ENCODE measurements around the gene KLK14. TPM values are rescaled to one million over a fixed set of nuclear protein-coding genes. Genes with fewer than 3 reads are reported as not detected.

KLK14 gene
- total RNA-seq, 2 experiments from 2014 or later: 0.35 to 0.67 TPM

DNA sequence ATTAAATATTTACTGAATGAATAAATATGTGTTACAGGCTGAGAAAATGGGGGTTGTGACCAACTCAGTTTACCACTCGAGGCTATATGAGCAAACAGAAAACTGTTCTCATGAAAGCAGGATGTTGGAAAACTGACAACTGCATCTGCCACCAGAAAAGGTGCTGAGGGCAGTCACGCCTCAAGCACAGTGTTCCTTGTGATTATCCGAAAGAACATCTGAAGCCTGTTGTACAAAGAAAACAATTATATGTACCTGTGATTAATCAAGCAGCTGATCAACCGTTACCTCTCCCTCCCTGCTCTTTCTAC lies 11.6 kb downstream of the KLK14 start:
- no peak for DNase-seq
- H3K27me3 Mint-ChIP-seq: peaks cover 33% of the 10 kb centered on the region
- POLR2A ChIA-PET: no interaction called here
- H3K4me1 Mint-ChIP-seq: no peaks in the 10 kb centered on the region
- H3K4me3 Mint-ChIP-seq: no peak overlapping the region
- H3K36me3 Mint-ChIP-seq (ENCODE audit: low read depth): no peaks in the 10 kb centered on the region
- H3K9me3 Mint-ChIP-seq: no peaks in the 10 kb centered on the region
- CTCF ChIA-PET: no interaction called here
- H3K27ac Mint-ChIP-seq: no peak overlapping the region

DNA sequence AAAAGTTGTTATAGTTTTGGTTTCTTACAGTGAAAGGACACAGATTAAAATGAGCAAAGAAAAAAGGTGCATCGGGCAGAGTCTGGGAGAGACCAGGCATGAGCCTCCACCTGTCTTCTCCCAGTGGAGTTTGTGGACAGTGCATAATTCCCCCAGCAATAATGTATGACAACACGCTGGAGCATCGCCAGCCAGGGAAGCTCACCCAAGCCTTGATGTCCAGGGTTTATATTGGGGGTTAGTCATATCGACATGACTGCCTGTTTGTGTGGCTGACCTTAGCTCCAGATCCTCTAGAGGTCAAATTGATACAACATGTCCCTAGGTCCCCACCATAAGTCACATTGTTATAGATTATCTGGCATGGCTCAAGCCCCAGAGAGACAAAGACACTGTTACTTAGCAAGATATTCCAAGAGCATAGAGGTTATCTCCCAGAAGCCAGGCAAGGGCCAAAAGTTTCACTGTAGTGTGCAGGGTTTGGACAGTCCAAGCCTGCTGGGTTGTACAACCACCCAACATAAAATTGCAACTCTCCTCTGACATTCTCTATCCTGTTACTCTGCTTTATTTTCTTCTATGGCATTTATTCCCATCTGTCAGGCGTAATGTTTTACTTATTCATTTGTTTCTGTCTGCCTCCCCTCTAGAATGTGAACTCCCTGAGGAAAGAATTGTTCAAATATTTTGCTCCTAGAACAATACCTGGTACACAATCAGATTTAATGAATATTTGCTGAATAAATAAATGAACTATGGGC lies 12.2 kb downstream of the KLK14 start:
- no peak for DNase-seq
- H3K27ac Mint-ChIP-seq: no peak overlapping the region
- POLR2A ChIA-PET: no interaction called here
- H3K4me3 Mint-ChIP-seq: no peak overlapping the region
- no peaks in the 10 kb centered on the region for H3K9me3 Mint-ChIP-seq
- CTCF ChIA-PET: no interaction called here
- H3K27me3 Mint-ChIP-seq: peaks cover 36% of the 10 kb centered on the region
- no peaks in the 10 kb centered on the region for H3K36me3 Mint-ChIP-seq (ENCODE audit: low read depth)
- peaks cover 3% of the 10 kb centered on the region for H3K4me1 Mint-ChIP-seq

GRCh38 chr19:51066393-51067186 lies 16.1 kb downstream of the KLK14 start:
- no peak for DNase-seq
- Mint-ChIP-seq H3K4me1 (peaks cover 3% of the 10 kb centered on the region), H3K27ac (no peak overlapping the region), H3K27me3 (peaks cover 25% of the 10 kb centered on the region), H3K36me3 (ENCODE audit: low read depth) (no peaks in the 10 kb centered on the region), H3K9me3 (no peaks in the 10 kb centered on the region), H3K4me3 (no peak overlapping the region)
- ChIA-PET CTCF (interaction anchor here (0.6 to 1.0 kb wide), 2 partner anchors 34 to 157 kb away, joined by 3 read pairs; no protein-coding TSS in a partner anchor), POLR2A (no interaction called here)

GRCh38 chr19:51065221-51065960 lies 17.3 kb downstream of the KLK14 start:
- Mint-ChIP-seq H3K27me3 (peaks cover 30% of the 10 kb centered on the region), H3K27ac (no peak overlapping the region), H3K4me3 (no peak overlapping the region), H3K9me3 (no peaks in the 10 kb centered on the region), H3K36me3 (ENCODE audit: low read depth) (no peaks in the 10 kb centered on the region), H3K4me1 (peaks cover 3% of the 10 kb centered on the region)
- ChIA-PET POLR2A (no interaction called here), CTCF (interaction anchor here (0.6 kb wide), 1 partner anchor 158 kb away, joined by 3 read pairs; no protein-coding TSS in a partner anchor)
- DNase-seq: no peak

DNA sequence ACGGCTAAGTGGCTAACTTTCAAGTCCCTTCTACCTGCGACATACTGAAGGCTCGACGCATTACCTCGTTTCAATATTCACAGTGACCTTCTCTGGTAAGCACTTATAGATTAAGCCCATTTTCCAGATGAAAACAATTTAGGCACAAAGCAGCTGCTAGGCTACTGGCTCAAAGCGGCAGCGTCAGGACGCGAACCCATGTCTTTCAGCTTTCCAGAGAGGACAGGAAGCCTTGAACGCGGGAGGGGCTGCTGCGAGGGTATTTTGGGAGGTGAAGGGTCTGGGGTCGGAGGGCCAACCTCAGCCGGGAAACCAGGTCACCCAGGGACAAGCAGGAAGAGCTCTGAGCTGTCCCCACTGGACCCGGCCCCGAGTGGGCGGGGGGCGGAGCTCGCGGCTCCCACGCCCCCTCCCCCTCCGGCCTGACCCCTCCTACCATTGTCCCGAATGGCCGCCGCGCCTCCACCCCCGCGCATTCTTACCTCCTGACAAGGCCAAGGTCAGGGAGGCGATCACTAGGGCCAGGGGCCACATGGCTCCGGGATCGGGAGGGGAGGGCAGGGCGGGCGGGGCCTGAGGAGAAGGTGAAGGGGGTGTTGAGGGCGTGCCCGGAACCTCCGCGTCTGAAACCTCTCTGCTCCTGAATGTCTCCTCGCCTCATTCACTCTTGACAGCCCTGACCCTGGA lies 18.0 kb downstream of the KLK14 start, which contains the start of gene KLK13:
Gene KLK13 (minus strand): TSS at position 559 of the 687 bp plus-strand sequence. CDS start 25 bp downstream, at position 534.
- POLR2A ChIA-PET: no interaction called here

GRCh38 chr19:51063664-51064063 lies 19.0 kb downstream of the KLK14 start:
- CTCF ChIA-PET: interaction anchor here (1.6 kb wide), 1 partner anchor 19 kb away, joined by 5 read pairs; no protein-coding TSS in a partner anchor
- Mint-ChIP-seq H3K9me3 (no peaks in the 10 kb centered on the region), H3K27me3 (peaks cover 33% of the 10 kb centered on the region)

More for the DNA sequence above, 18.0 kb downstream of the KLK14 start, which contains the start of gene KLK13:
- Mint-ChIP-seq H3K27ac (no peak within 1 kb of the TSS), H3K4me1 (peaks cover 3% of the 10 kb centered on the region), H3K27me3 (peaks cover 30% of the 10 kb centered on the region), H3K9me3 (no peaks in the 10 kb centered on the region), H3K36me3 (ENCODE audit: low read depth) (no peaks in the 10 kb centered on the region), H3K4me3 (no peak within 1 kb of the TSS)
- no peak for DNase-seq
- CTCF ChIA-PET: no interaction called here

DNA sequence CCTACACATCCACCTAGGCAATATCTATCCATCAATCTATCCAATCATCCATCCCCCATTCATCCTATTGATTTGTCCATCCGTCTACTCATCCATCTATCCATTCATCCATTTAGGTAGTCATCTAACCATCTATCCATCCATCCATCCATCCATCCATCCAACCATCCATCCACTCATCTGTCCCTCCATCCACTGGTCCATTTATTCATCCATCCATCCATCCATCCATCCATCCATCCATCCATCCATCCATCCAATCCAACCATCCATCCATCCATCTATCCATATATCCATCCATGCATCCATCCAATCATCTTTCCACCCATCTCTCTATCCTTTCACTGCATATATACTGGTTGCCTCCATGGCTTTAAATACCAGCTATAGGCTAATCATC lies 21.7 kb downstream of the KLK14 start:
- POLR2A ChIA-PET: no interaction called here
- Mint-ChIP-seq H3K4me3 (no peak overlapping the region), H3K27me3 (peaks cover 27% of the 10 kb centered on the region), H3K27ac (no peak overlapping the region), H3K36me3 (ENCODE audit: low read depth) (no peaks in the 10 kb centered on the region), H3K4me1 (peaks cover 2% of the 10 kb centered on the region), H3K9me3 (no peaks in the 10 kb centered on the region)
- CTCF ChIA-PET: no interaction called here
- DNase-seq: no peak

More at GRCh38 chr19:51063664-51064063, 19.0 kb downstream of the KLK14 start:
- Mint-ChIP-seq H3K27ac (no peak overlapping the region), H3K36me3 (ENCODE audit: low read depth) (no peaks in the 10 kb centered on the region), H3K4me1 (peaks cover 3% of the 10 kb centered on the region), H3K4me3 (no peak overlapping the region)
- no peak for DNase-seq
- POLR2A ChIA-PET: no interaction called here

- POLR2A ChIA-PET: no interaction called here
- no peak for DNase-seq
- H3K9me3 Mint-ChIP-seq: no peaks in the 10 kb centered on the region
- H3K27me3 Mint-ChIP-seq: peaks cover 28% of the 10 kb centered on the region
- H3K36me3 Mint-ChIP-seq (ENCODE audit: low read depth): no peaks in the 10 kb centered on the region
- CTCF ChIA-PET: no interaction called here
- no peaks in the 10 kb centered on the region for H3K4me1 Mint-ChIP-seq
- no peak overlapping the region for H3K4me3 Mint-ChIP-seq
- H3K27ac Mint-ChIP-seq: no peak overlapping the region
Measured at GRCh38 chr19:51060336-51060735, 22.4 kb downstream of the KLK14 start.

- Mint-ChIP-seq H3K36me3 (ENCODE audit: low read depth) (no peaks in the 10 kb centered on the region), H3K27me3 (peaks cover 25% of the 10 kb centered on the region), H3K27ac (no peak overlapping the region), H3K9me3 (no peaks in the 10 kb centered on the region), H3K4me3 (no peak overlapping the region), H3K4me1 (no peaks in the 10 kb centered on the region)
- DNase-seq: no peak
- CTCF ChIA-PET: no interaction called here
- POLR2A ChIA-PET: no interaction called here
Measured at GRCh38 chr19:51059715-51060114, 23.0 kb downstream of the KLK14 start.

DNA sequence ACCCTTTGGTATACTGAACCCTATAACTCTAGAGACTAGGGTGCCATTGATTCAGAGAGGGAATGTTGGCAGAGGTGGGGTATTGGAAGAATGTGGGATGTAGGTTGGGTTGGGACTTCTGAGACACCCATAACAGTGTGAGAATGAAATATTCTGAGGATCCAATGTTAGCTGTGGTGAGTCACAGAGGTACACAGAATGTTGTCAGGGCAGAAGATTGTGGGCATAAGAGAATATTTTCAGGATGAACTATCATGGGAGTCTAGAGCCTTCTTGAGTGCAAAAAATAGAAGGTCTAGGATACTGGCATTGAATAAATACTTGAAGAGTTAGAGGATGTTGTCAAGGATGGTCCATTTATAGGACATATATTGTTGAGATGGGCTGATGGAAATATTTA lies 26.8 kb downstream of the KLK14 start:
- Mint-ChIP-seq H3K27me3 (peaks cover 29% of the 10 kb centered on the region), H3K36me3 (ENCODE audit: low read depth) (no peaks in the 10 kb centered on the region), H3K4me1 (no peaks in the 10 kb centered on the region), H3K9me3 (no peaks in the 10 kb centered on the region), H3K4me3 (no peak overlapping the region), H3K27ac (no peak overlapping the region)
- CTCF ChIA-PET: no interaction called here
- POLR2A ChIA-PET: no interaction called here
- no peak for DNase-seq

DNA sequence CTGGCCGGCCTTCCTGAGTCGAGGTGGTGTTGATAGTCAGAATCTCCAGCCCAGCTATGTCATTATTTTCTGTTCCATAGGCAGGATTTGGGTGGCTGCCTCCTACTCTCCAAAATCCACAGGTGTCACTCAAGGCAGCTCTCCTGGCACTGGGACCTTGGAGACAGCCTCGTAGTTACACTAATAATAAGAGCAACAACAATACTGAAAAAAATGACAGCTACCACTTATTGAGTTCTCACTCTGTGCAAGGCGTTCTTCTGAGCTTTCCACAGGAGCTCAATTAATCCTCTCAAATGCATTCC lies 35.7 kb downstream of the KLK14 start:
- ChIA-PET CTCF (no interaction called here), POLR2A (no interaction called here)
- H3K36me3 Mint-ChIP-seq (ENCODE audit: low read depth): no peaks in the 10 kb centered on the region

GRCh38 chr19:51044327-51044726 lies 38.4 kb downstream of the KLK14 start:
- H3K27ac Mint-ChIP-seq: no peak overlapping the region
- no peak for DNase-seq
- CTCF ChIA-PET: interaction anchor here (0.8 to 1.5 kb wide), 3 partner anchors 9 to 47 kb away, joined by 3 to 5 read pairs (median 3); partner anchors contain the start of gene KLK12

More for the DNA sequence above, 35.7 kb downstream of the KLK14 start:
- Mint-ChIP-seq H3K27me3 (peaks cover 8% of the 10 kb centered on the region), H3K4me3 (no peak overlapping the region), H3K27ac (no peak overlapping the region), H3K4me1 (no peaks in the 10 kb centered on the region), H3K9me3 (no peaks in the 10 kb centered on the region)
- no peak for DNase-seq

More at GRCh38 chr19:51044327-51044726, 38.4 kb downstream of the KLK14 start:
- H3K27me3 Mint-ChIP-seq: peaks cover 8% of the 10 kb centered on the region
- no peak overlapping the region for H3K4me3 Mint-ChIP-seq
- no peaks in the 10 kb centered on the region for H3K4me1 Mint-ChIP-seq
- no peaks in the 10 kb centered on the region for H3K9me3 Mint-ChIP-seq
- H3K36me3 Mint-ChIP-seq (ENCODE audit: low read depth): no peaks in the 10 kb centered on the region
- POLR2A ChIA-PET: no interaction called here

Measured in activated CD4-positive, alpha-beta T cell treated with anti-CD3 and anti-CD28 coated beads, Interleukin-2, amount 10 ng/mL, durations not matched to agents 7 days and 5 days (primary cell).